ENCODE measurements around the gene PAX7. TPM values are rescaled to one million over a fixed set of nuclear protein-coding genes. Genes with fewer than 3 reads are reported as not detected.

PAX7 gene
- total RNA-seq, 1 experiment from 2014 or later, result 0.24 TPM

DNA sequence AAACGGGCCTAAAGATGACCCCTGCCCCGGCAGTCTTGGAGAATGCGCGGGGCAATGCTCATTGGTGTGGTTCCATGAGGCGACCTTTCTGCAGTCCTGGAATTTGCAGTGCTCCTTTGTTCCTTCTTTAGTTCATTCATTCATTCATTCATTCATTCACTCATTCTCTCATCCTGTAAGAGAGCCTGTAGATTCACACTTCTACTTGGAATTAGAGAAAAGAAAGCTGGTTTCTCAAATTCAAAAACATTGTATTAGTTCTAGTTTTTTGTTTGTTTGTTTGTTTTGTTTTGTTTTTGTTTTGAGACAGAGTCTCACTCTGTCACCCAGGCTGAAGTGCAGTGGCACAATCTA, 31.6 kb downstream of the PAX7 start:
- no peak overlapping the region for H3K4me3 Mint-ChIP-seq
- CTCF ChIA-PET, result interaction anchor here (0.9 to 2.1 kb wide), 9 partner anchors 9 to 245 kb away, joined by 3 to 13 read pairs (median 5); no protein-coding TSS in a partner anchor
- peaks cover 63% of the 10 kb centered on the region for H3K27me3 Mint-ChIP-seq (ENCODE audit: low read depth)
- ATAC-seq, result no peak
- POLR2A ChIA-PET, result interaction anchor here (1.1 to 1.2 kb wide), 2 partner anchors 13 to 17 kb away, joined by 3 read pairs; no protein-coding TSS in a partner anchor
- no peak for TF ChIP-seq ATF1 (CRISPR knock-in tag; IDR thresholded peaks at IDR 0.05)
- TF ChIP-seq, protein P1, sequence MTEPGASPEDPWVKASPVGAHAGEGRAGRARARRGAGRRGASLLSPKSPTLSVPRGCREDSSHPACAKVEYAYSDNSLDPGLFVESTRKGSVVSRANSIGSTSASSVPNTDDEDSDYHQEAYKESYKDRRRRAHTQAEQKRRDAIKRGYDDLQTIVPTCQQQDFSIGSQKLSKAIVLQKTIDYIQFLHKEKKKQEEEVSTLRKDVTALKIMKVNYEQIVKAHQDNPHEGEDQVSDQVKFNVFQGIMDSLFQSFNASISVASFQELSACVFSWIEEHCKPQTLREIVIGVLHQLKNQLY (CRISPR knock-in tag; IDR thresholded peaks at IDR 0.05), result no peak
- TF ChIP-seq, protein P2, sequence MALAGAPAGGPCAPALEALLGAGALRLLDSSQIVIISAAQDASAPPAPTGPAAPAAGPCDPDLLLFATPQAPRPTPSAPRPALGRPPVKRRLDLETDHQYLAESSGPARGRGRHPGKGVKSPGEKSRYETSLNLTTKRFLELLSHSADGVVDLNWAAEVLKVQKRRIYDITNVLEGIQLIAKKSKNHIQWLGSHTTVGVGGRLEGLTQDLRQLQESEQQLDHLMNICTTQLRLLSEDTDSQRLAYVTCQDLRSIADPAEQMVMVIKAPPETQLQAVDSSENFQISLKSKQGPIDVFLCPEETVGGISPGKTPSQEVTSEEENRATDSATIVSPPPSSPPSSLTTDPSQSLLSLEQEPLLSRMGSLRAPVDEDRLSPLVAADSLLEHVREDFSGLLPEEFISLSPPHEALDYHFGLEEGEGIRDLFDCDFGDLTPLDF (CRISPR knock-in tag; IDR thresholded peaks at IDR 0.05), result no peak
- TF ChIP-seq IRF1 (CRISPR knock-in tag; IDR thresholded peaks at IDR 0.05), result no peak
- no peak for TF ChIP-seq NFYB (CRISPR knock-in tag; conservative IDR thresholded peaks at IDR 0.05; ENCODE audit: low read depth)
- no peak for TF ChIP-seq SMAD3 (CRISPR knock-in tag; IDR thresholded peaks at IDR 0.05; ENCODE audit: borderline replicate concordance)
- TF ChIP-seq, protein P3, sequence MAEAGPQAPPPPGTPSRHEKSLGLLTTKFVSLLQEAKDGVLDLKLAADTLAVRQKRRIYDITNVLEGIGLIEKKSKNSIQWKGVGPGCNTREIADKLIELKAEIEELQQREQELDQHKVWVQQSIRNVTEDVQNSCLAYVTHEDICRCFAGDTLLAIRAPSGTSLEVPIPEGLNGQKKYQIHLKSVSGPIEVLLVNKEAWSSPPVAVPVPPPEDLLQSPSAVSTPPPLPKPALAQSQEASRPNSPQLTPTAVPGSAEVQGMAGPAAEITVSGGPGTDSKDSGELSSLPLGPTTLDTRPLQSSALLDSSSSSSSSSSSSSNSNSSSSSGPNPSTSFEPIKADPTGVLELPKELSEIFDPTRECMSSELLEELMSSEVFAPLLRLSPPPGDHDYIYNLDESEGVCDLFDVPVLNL (CRISPR knock-in tag; IDR thresholded peaks at IDR 0.05; ENCODE audit: borderline replicate concordance, low read depth), result no peak
- no peak for TF ChIP-seq GTF2I (CRISPR knock-in tag; conservative IDR thresholded peaks at IDR 0.05)
- no peak for TF ChIP-seq ZNF263 (CRISPR knock-in tag; IDR thresholded peaks at IDR 0.05; ENCODE audit: low read depth)
- no peak for TF ChIP-seq FOXP4 (CRISPR knock-in tag; IDR thresholded peaks at IDR 0.05)
- TF ChIP-seq IRF2 (CRISPR knock-in tag; IDR thresholded peaks at IDR 0.05; ENCODE audit: borderline replicate concordance, low read depth), result no peak
- H3K9me3 Mint-ChIP-seq, result no peaks in the 10 kb centered on the region
- no peaks in the 10 kb centered on the region for H3K36me3 Mint-ChIP-seq
- no peak overlapping the region for H3K27ac Mint-ChIP-seq
- DNase-seq (ENCODE audit: low spot score), result no peak
- H3K4me1 Mint-ChIP-seq, result peaks cover 38% of the 10 kb centered on the region

- TF ChIP-seq FOXJ3 (CRISPR knock-in tag; IDR thresholded peaks at IDR 0.05; ENCODE audit: borderline replicate concordance) (no peak), CBFB (CRISPR knock-in tag; IDR thresholded peaks at IDR 0.05; ENCODE audit: low read depth) (no peak), MYBL2 (CRISPR knock-in tag; IDR thresholded peaks at IDR 0.05) (no peak), NR3C1 (CRISPR knock-in tag; conservative IDR thresholded peaks at IDR 0.05; ENCODE audit: low read depth) (no peak), JUN (CRISPR knock-in tag; IDR thresholded peaks at IDR 0.05) (no peak), ZSCAN18 (CRISPR knock-in tag; IDR thresholded peaks at IDR 0.05) (no peak), SMAD3 (CRISPR knock-in tag; IDR thresholded peaks at IDR 0.05; ENCODE audit: borderline replicate concordance) (no peak), ZNF121 (CRISPR knock-in tag; IDR thresholded peaks at IDR 0.05) (no peak), TEAD1 (CRISPR knock-in tag; IDR thresholded peaks at IDR 0.05) (no peak), GABPB1 (CRISPR knock-in tag; IDR thresholded peaks at IDR 0.05) (no peak)
- ATAC-seq (no peak), DNase-seq (ENCODE audit: low spot score) (no peak)
- H3K4me3 Mint-ChIP-seq, result no peak overlapping the region
- no peak overlapping the region for H3K27ac Mint-ChIP-seq
- H3K9me3 Mint-ChIP-seq, result no peaks in the 10 kb centered on the region
- peaks cover 27% of the 10 kb centered on the region for H3K4me1 Mint-ChIP-seq
- peaks cover 34% of the 10 kb centered on the region for H3K27me3 Mint-ChIP-seq (ENCODE audit: low read depth)
- H3K36me3 Mint-ChIP-seq, result no peaks in the 10 kb centered on the region
- POLR2A ChIA-PET, result no interaction called here
- CTCF ChIA-PET, result interaction anchor here (0.7 to 1.1 kb wide), 3 partner anchors 218 to 873 kb away, joined by 3 read pairs; no protein-coding TSS in a partner anchor
Observed at GRCh38 chr1:18666317-18666920, 35.8 kb downstream of the PAX7 start.
